NCI-H1436 (cell line): ENCODE results near the gene ONECUT2.

Experiments used
- DNase-seq: peaks from one replicate; lab custom pipeline; 2025; lab: John Stamatoyannopoulos, UW

The ONECUT2 gene

DNA sequence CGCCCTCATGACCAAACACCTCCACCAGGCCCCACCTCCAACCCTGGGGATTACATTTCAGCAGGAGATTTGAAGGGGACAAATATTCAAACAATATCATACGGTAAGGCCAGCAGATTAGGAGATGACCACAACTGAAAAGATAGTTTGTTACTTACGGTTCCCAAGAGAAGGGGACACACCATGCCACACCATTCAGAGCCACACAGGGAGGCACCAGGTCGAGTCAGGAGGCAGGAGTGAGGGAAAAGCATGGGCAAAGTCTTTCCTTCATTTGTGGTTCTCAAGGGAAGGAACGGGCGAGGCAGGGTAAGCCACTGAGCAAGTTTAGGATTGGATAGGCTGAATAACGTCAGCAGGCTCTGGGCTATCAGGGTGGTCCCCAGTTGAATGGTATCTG, 94.0 kb downstream of the ONECUT2 start:
- DNase-seq: no peak

DNA sequence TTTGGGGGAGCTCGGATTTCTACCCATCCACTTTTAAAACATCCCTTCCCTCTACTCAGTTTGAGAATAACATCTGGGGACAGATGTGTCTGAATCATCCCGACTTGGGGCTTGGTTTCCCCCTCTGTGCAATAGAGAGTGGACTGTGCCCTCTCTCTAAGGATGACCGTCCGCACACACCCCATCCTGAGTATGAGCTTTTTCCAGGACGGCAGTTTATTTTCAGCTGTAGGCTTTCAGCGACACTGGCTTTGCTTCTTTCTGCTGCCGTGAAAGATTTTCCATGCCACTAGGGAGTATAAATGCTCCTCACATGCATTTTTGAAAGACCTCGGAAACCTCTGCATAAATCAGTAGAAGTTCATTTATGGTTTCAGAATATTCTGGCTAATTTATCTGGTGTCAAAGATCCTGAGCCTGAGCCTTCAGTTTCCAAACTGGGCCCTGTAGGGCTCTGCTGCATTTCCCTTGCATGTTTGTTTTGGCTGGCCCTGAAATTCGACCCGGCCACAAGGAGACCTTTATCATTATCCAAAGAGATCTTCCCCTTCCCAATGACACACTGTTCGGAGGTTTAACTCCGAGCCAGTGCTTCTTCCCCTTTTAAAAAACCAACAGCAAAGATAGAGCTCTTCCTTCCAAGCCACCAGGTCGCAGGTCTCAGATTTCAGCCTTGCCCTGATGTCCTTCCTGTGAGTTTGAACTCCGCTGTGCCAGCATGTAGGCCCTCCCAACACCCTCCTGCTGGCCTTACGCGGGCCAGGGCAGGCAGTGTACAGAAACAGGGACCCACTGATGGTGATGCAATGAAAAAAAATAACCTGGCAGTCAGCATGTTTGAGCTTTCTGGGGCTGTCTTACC, 98.1 kb downstream of the ONECUT2 start:
- DNase-seq: no peak

DNA sequence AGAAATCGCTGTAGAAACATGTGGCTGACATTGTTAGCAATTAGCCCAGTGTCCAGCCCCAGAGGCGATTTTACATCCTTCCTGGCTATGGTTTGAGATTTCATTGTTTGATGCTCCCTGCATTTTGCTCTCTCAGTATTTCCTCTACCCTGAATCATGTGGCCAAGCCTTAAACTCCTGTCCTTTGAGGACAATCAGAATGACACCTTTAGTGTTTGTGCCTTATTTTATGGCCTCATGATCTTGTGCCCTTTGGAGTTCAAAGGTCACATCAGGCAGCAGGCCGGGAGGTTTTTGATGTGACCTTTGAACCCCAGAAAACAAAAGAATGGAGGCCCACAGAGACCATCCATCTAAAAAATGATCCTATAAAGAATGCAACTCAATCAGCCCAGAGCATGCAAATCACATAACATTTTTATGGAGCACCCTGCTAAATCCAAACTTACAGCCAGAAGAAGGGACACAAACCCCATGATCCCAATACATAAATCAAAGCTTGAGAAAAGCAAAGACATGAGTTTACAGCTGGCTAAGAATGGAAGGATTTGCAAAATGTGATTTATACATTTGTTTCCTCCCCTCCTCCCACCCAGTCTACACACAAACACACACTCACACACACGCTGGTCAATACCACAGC, 98.8 kb downstream of the ONECUT2 start:
- DNase-seq: no peak

DNA sequence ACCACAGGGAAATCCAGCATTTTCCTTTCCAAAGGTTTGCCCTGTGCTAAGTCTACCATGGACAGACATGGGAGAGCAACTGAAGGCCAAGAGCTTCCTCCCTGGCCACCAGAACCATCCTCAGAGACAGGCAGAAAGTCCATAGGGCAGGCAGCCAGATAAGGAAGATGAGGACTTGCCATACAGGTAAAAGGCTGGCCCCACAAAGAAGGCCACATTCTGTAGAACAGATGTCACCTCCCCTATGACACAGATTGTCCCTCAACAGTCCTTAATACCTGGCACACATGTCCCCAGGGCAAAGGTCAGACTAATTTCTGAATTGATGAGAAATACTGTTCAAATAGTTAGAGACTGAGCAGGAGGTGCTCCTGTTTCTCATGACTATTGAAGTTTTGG, 99.3 kb downstream of the ONECUT2 start:
- DNase-seq: no peak

DNA sequence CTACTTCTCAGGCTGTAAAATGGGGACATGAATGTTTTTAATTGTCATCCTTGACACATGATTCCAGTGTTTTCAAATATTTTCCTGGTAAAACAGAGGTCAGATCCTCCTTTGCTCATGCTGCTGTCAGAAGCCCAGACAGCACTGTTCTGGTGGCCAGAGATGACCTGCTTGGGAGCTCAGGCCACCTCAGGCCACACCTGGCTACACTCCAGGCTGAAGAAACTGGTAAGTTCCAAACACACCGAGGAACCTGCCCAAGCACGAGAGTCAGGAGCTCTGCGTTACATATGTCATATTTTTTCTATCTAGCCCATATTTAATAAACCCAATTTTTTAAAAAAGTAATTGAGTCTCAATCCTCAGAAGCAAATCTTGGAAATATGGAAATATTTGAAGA, 103.4 kb downstream of the ONECUT2 start:
- DNase-seq: no peak

DNA sequence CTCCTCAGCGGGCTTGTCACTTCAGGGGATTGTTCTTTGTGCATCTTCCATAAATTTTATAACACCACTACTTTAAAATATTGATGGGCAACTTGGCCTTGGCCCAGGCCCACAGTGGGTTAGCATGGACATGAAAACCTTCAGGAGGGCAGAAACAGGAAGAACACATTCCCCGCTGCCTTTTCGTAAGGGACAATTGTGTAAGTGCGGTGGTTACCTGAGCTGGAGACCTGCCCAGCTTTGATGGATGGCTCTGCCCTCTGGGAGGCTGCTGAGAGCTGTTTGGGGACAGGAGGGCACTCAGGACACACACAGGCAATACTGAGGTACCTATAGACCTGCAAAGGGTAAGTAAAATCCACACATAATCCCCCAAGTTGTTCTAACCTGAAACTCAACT, 104.5 kb downstream of the ONECUT2 start:
- no peak for DNase-seq
